Activated naive CD4-positive, alpha-beta T cell treated with anti-CD3 and anti-CD28 coated beads, Interleukin-2, amount 50 U/mL, for 72 hours (primary cell): ENCODE results near the gene ANKRD13B. TPM values are rescaled to one million over a fixed set of nuclear protein-coding genes. Genes with fewer than 3 reads are reported as not detected.

Experiments used
- ATAC-seq, 2 donors: fragments of 150-1000 bp; cut with Tn5 transposase; 2 replicates each; pipeline ENCODE4 v1.10.0; 2021; ENCODE audit warnings: mild to moderate bottlenecking in 2 of 2, moderate library complexity in 2 of 2
- DNase-seq, 2 donors: peaks; one replicate each; pipeline ENCODE4 v3.0.0; 2021 to 2022; ENCODE audit warnings: low spot score in 2 of 2
- H3K27ac Mint-ChIP-seq, 2 donors: one replicate each; pipeline ENCODE4 v1.8.0; 2022; ENCODE audit warnings: mild to moderate bottlenecking in 2 of 2, mixed read lengths in 2 of 2
- H3K36me3 Mint-ChIP-seq, 2 donors: one replicate each; pipeline ENCODE4 v1.8.0; 2022; ENCODE audit warnings: mixed read lengths in 2 of 2
- H3K9me3 Mint-ChIP-seq, 2 donors: one replicate each; pipeline ENCODE4 v1.8.0; 2022; ENCODE audit warnings: mixed read lengths in 2 of 2
- total RNA-seq, 2 donors: library from RNA; stranded (reverse); gene quantifications; one replicate each; pipeline ENCODE4 v1.2.3, GENCODE V29; 2022

The ANKRD13B gene
- total RNA-seq, 2 donors from 2014 or later = 8.9 to 25.3 TPM

- Mint-ChIP-seq H3K27ac (peak overlapping the region in 1 of 2 donors; percentile 65), H3K9me3 (no peaks in the 10 kb centered on the region), H3K36me3 (peaks cover 9 to 17% of the 10 kb centered on the region in 2 donors)
- ATAC-seq (no peak), DNase-seq (no peak)
Observed at GRCh38 chr17:29575511-29576213, 17.3 kb upstream of the ANKRD13B start.

- ATAC-seq (no peak), DNase-seq (peak in 1 of 2 donors; percentile 52)
- no peak overlapping the region for H3K27ac Mint-ChIP-seq
- H3K9me3 Mint-ChIP-seq = no peaks in the 10 kb centered on the region
- peaks cover 15 to 21% of the 10 kb centered on the region in 2 donors for H3K36me3 Mint-ChIP-seq
Observed at GRCh38 chr17:29576214-29577000, 16.5 kb upstream of the ANKRD13B start.

- ATAC-seq (no peak), DNase-seq (peak in 1 of 2 donors; percentile 52)
- Mint-ChIP-seq H3K9me3 (no peaks in the 10 kb centered on the region), H3K36me3 (peaks cover 15 to 21% of the 10 kb centered on the region in 2 donors), H3K27ac (no peak overlapping the region)
Observed at GRCh38 chr17:29577001-29577370, 15.9 kb upstream of the ANKRD13B start.

- Mint-ChIP-seq H3K9me3 (no peaks in the 10 kb centered on the region), H3K27ac (peak overlapping the region in 1 of 2 donors; percentile 55), H3K36me3 (peaks cover 15 to 26% of the 10 kb centered on the region in 2 donors)
- no peak for ATAC-seq
- DNase-seq = peak in 1 of 2 donors; percentile 45
Observed at GRCh38 chr17:29577385-29578211, 15.3 kb upstream of the ANKRD13B start.

- ATAC-seq = no peak
- Mint-ChIP-seq H3K36me3 (peaks cover 15 to 28% of the 10 kb centered on the region in 2 donors), H3K27ac (peak overlapping the region in 1 of 2 donors; percentile 90), H3K9me3 (no peaks in the 10 kb centered on the region)
- peak in 1 of 2 donors; percentile 50 for DNase-seq
Observed at GRCh38 chr17:29578626-29579485, 14.1 kb upstream of the ANKRD13B start.

- Mint-ChIP-seq H3K36me3 (peaks cover 15 to 28% of the 10 kb centered on the region in 2 donors), H3K9me3 (no peaks in the 10 kb centered on the region), H3K27ac (peak overlapping the region; percentile 16 to 92)
- DNase-seq (peak; percentile 88 to 90), ATAC-seq (peak; percentile 97 to 98)
Observed at GRCh38 chr17:29579866-29580771, 12.8 kb upstream of the ANKRD13B start.

GRCh38 chr17:29581583-29582253 lies 11.2 kb upstream of the ANKRD13B start:
- Mint-ChIP-seq H3K36me3 (peaks cover 15 to 28% of the 10 kb centered on the region in 2 donors), H3K27ac (peak overlapping the region in 1 of 2 donors; percentile 90)
- ATAC-seq = no peak

GRCh38 chr17:29582254-29582765 lies 10.6 kb upstream of the ANKRD13B start:
- ATAC-seq (no peak), DNase-seq (no peak)
- Mint-ChIP-seq H3K9me3 (no peaks in the 10 kb centered on the region), H3K27ac (peak overlapping the region in 1 of 2 donors; percentile 90), H3K36me3 (peaks cover 15 to 28% of the 10 kb centered on the region in 2 donors)

More at GRCh38 chr17:29581583-29582253, 11.2 kb upstream of the ANKRD13B start:
- no peak for DNase-seq
- no peaks in the 10 kb centered on the region for H3K9me3 Mint-ChIP-seq

- Mint-ChIP-seq H3K9me3 (no peaks in the 10 kb centered on the region), H3K27ac (peak overlapping the region in 1 of 2 donors; percentile 90), H3K36me3 (peaks cover 16 to 28% of the 10 kb centered on the region in 2 donors)
- no peak for ATAC-seq
- DNase-seq = no peak
Observed at GRCh38 chr17:29582772-29583171, 10.2 kb upstream of the ANKRD13B start.

- no peak for ATAC-seq
- H3K36me3 Mint-ChIP-seq = peaks cover 24 to 34% of the 10 kb centered on the region in 2 donors
- no peaks in the 10 kb centered on the region for H3K9me3 Mint-ChIP-seq
- H3K27ac Mint-ChIP-seq = peak overlapping the region; percentile 72 to 90
- no peak for DNase-seq
Observed at GRCh38 chr17:29583324-29584248, 9.3 kb upstream of the ANKRD13B start.

- Mint-ChIP-seq H3K9me3 (no peaks in the 10 kb centered on the region), H3K36me3 (peaks cover 25 to 34% of the 10 kb centered on the region in 2 donors), H3K27ac (peak overlapping the region; percentile 89 to 90)
- no peak for DNase-seq
- no peak for ATAC-seq
Observed at GRCh38 chr17:29584452-29585079, 8.4 kb upstream of the ANKRD13B start.

GRCh38 chr17:29585080-29585751 lies 7.7 kb upstream of the ANKRD13B start:
- ATAC-seq = no peak
- DNase-seq = no peak
- H3K27ac Mint-ChIP-seq = peak overlapping the region; percentile 89 to 90

More at GRCh38 chr17:29585080-29585751, 7.7 kb upstream of the ANKRD13B start:
- Mint-ChIP-seq H3K36me3 (peaks cover 20 to 30% of the 10 kb centered on the region in 2 donors), H3K9me3 (no peaks in the 10 kb centered on the region)
